Activated CD8-positive, alpha-beta memory T cell treated with anti-CD3 and anti-CD28 coated beads, Interleukin-2, amount 50 U/mL, for 24 hours (primary cell): Measurements from ENCODE around the gene CYTH2.
"Not testable (repeated sequence)": the region's sequence is repeated elsewhere in the genome, so short reads cannot be mapped to it uniquely, and the experiment has no call there.

Experiments
- DNase-seq: peaks from one replicate; pipeline ENCODE4 v3.0.0-alpha.2; 2020; ENCODE audit errors: extremely low read depth

CYTH2 gene

DNA sequence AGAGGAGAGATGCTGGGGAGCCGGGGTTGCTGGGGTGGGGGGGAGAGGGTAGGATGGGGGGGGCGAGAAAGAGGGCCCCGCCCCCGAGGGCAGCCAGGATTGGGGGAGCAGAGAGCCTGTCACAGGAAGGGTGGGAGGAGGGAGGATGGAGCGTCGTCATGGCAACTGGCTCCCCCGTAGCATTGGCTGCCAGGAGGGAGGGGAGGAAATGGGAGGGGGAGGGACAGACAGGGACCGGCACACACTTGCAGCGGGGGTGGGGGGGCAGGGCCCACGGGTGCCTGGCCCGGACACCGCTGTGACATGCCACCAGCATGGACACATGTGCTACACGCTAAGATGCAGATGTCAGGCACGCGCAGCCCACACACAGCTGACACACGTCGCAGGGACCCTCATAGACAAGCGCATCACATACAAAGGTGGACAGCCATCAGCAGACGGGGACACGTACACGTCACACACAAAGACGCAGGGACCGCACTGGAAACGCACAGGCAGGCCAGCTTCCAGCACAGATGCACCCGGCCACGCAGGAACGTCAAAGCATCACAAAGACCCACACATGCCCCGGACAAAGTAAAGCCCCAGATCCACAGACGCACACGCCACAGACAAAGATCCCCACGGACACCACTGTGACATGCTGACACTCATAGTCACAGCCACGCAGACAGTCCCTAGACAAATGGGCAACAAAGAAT lies 42.8 kb downstream of the CYTH2 start, which contains the start of gene LMTK3:
LMTK3 (minus strand) TSS at position 36 of the 704 bp plus-strand sequence. CDS start 259 bp downstream, outside the sequence.
- DNase-seq, result peak; percentile 50

DNA sequence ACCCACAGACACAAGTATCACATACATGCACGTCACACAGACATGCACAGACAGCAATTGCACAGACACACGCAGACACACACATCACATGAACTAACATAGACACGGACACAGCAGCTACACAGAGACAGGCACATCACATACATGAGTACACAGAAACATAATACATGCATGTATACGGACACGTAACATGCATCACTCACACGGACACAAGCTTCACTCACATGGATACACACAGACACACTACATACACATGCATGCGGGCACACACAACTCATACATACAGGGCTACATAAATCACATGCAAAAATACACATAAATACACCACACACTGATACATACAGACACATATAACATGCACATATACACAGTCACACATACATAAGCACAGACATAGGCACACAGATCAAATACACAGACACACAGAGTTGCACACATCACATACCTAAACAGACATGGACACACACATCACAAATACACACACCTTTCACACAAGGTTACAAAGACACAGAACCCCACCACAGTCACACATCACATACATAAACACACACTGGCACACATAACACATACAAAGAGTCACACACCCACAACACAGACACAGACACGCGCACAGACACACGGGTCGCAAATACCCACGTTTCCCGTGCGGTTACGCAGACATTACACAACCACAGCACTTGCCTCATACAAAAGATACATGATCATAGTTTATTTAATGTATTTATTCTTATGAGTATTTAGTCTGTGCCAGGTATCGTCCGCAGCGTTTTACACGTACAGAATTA lies 43.5 kb downstream of the CYTH2 start:
- no peak for DNase-seq

- peak; percentile 41 for DNase-seq
Observed at GRCh38 chr19:48513289-48514122, 44.3 kb downstream of the CYTH2 start.

GRCh38 chr19:48514123-48514458 lies 44.9 kb downstream of the CYTH2 start:
- no peak for DNase-seq

DNA sequence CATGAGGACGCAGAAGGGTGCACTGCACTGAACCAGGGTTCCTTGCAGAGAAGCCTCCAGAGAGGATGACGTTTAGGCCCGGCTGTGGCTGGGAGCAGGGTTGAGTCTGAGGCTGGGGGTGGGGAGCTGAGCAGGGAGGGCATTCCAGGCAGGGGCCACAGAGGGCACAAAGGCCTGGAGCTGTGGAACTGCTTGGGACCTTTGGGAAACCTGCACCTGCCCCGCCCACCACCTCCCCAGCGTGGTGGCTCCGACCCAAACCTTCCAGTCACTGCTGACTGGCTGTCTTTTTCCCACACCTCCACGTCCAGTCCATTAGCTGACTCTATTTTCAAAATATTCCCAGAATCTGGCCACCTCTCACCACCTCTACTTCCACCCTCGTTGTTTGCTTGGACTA lies 47.4 kb downstream of the CYTH2 start:
- DNase-seq, result no peak

GRCh38 chr19:48518207-48518606 lies 49.0 kb downstream of the CYTH2 start:
- DNase-seq, result no peak

DNA sequence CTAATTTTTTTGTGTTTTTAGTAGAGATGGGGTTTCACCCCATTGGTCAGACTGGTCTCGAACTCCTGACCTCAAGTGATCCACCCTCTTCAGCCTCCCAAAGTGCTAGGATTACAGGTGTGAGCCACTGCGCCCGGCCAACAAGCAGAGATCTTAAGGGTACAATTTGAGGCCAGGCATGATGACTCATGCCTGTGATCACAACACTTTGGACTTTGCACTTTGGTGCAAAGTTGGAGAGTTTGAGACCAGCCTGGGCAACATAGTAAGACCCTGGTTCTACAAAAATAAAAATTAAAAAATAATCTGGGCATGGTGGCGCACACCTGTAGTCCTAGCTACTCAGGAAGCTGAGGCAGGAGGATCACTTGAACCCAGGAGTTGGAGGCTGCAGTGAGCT lies 50.3 kb downstream of the CYTH2 start:
- DNase-seq, result not testable (repeated sequence)

GRCh38 chr19:48520134-48520533 lies 51.0 kb downstream of the CYTH2 start:
- DNase-seq, result no peak

DNA sequence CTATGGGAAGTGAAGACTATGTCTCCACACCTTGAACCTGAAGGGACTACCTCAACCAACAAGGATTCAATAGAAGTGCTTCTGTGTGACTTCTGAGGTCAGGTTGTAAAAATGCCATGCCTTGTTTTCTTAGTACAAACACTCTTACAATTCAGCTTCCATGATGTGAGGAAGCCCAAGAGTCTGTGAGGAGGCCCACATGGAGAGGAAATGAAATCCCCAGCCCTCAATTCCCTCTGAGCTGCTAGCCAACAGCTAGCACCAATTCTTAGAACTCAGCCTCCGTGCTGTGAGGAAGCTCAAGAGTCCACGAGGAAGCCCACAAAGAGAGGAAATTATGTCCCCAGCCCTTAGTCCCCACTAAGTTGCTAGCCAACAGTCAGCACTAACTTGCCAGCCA lies 55.1 kb downstream of the CYTH2 start:
- DNase-seq, result no peak

DNA sequence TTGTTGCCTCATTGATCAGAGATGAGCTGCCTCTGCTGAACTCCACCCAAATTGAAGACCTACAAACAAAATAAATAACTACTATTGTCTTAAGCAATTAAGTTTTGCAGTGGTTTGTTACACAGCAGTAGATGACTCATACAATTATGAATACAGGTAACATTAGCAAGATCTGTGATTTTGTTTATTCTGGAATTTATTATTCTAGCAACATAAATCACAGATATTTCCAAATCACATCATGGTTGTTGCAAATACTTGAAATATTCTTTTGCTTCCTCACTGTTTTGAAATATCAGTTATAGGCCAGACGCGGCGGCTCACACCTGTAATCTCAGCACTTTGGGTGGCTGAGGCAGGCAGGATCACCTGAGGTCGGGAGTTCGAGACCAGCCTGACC lies 55.6 kb downstream of the CYTH2 start:
- DNase-seq, result no peak

- DNase-seq, result no peak
Observed at GRCh38 chr19:48529156-48529555, 60.0 kb downstream of the CYTH2 start.

GRCh38 chr19:48530066-48530720 lies 61.0 kb downstream of the CYTH2 start:
- no peak for DNase-seq

- DNase-seq, result no peak
Observed at GRCh38 chr19:48530770-48531169, 61.6 kb downstream of the CYTH2 start.
